B cell (primary cell): Measurements from ENCODE around the gene BHLHE40. TPM values are rescaled to one million over a fixed set of nuclear protein-coding genes. Genes with fewer than 3 reads are reported as not detected.

Experiments
- ATAC-seq: fragments of 200-7000 bp; cut with Tn5 transposase; one replicate; pipeline ENCODE4 v1.10.0; 2021; ENCODE audit warnings: low read depth, mild to moderate bottlenecking, moderate number of reproducible peaks, moderate library complexity
- CTCF ChIA-PET: fragments of 350-600 bp; sonication (Branson Sonifier 250); formaldehyde crosslinking; loops from one replicate; lab custom pipeline; 2021; ENCODE audit warnings: antibody characterized with exemption, inconsistent platforms; lab: Charles Lee
- POLR2A ChIA-PET: fragments of 350-600 bp; sonication (Branson Sonifier 250); formaldehyde crosslinking; loops from one replicate; lab custom pipeline; 2021; ENCODE audit warnings: antibody characterized with exemption; lab: Charles Lee
- DNase-seq: peaks from one replicate; pipeline ENCODE4 v3.0.0; 2013
- H2AFZ ChIP-seq: 2 replicates; pipeline ENCODE4 v1.6.1; 2012; ENCODE audit warnings: mild to moderate bottlenecking, low read depth, low read length; ENCODE audit not compliant: insufficient read depth, poor library complexity, severe bottlenecking
- H3K27ac ChIP-seq, 2 donors: 1 replicate in 1 of 2; 2 replicates in 1 of 2; pipeline ENCODE4 v1.5.1; 2012 to 2013; ENCODE audit warnings: low read length in 2 of 2, mild to moderate bottlenecking in 2 of 2, moderate library complexity in 1 of 2
- H3K27me3 ChIP-seq, 4 experiments: fragments of 200-600 bp in 1 of 4; sonication (generic) in 1 of 4; replicated peaks in 1 of 4; 1 replicate in 2 of 4; 2 replicates in 2 of 4; pipeline versions ENCODE4 v1.6.1 to v1.7.0; 2013 to 2016; ENCODE audit warnings: low read length in 3 of 4, mild to moderate bottlenecking in 2 of 4, mixed read lengths in 1 of 4, moderate library complexity in 1 of 4; ENCODE audit not compliant: insufficient read depth in 4 of 4, control insufficient read depth in 3 of 4; ENCODE audit errors: control extremely low read depth in 1 of 4
- H3K36me3 ChIP-seq, 2 experiments: replicated peaks in 1 of 2; 1 replicate in 1 of 2; 2 replicates in 1 of 2; pipeline versions ENCODE4 v1.6.1 to v1.7.1; 2013; ENCODE audit warnings: low read length in 1 of 2; ENCODE audit not compliant: insufficient read depth in 2 of 2, control insufficient read depth in 1 of 2; ENCODE audit errors: control extremely low read depth in 1 of 2, extremely low read depth in 1 of 2
- H3K4me1 ChIP-seq, 2 donors: fragments of 200-600 bp in 1 of 2; sonication (generic) in 1 of 2; 1 replicate in 1 of 2; 2 replicates in 1 of 2; pipeline versions ENCODE4 v1.5.1 to v1.6.1; 2013 to 2017; ENCODE audit warnings: low read length in 2 of 2; ENCODE audit not compliant: control insufficient read depth in 2 of 2, insufficient read depth in 2 of 2
- H3K4me2 ChIP-seq: replicated peaks from 2 replicates; pipeline ENCODE3; 2012; ENCODE audit warnings: mild to moderate bottlenecking, low read depth, low read length; ENCODE audit not compliant: poor library complexity, severe bottlenecking
- H3K4me3 ChIP-seq, 5 experiments: fragments of 200-600 bp in 1 of 5; sonication (generic) in 1 of 5; 1 replicate in 3 of 5; 2 replicates in 2 of 5; pipeline versions ENCODE4 v1.5.1 to v1.7.0; 2011 to 2016; ENCODE audit warnings: low read length in 4 of 5, mild to moderate bottlenecking in 4 of 5, low read depth in 2 of 5, control low read depth in 1 of 5, moderate library complexity in 1 of 5; ENCODE audit not compliant: insufficient read depth in 1 of 5; ENCODE audit errors: control extremely low read depth in 1 of 5, extremely low read depth in 1 of 5
- H3K79me2 ChIP-seq: fragments of 200-600 bp; sonication (generic); one replicate; pipeline ENCODE4 v1.6.0; 2016; ENCODE audit warnings: low read length; ENCODE audit not compliant: control insufficient read depth, insufficient read depth
- H3K9ac ChIP-seq: fragments of 200-600 bp; sonication (generic); 2 replicates; pipeline ENCODE4 v1.6.1; 2017; ENCODE audit warnings: mild to moderate bottlenecking, low read length, moderate library complexity
- H3K9me3 ChIP-seq, 3 donors: one replicate each; pipeline versions ENCODE4 v1.6.1 to v1.7.1; 2013; ENCODE audit warnings: low read length in 2 of 3; ENCODE audit not compliant: control insufficient read depth in 2 of 3, insufficient read depth in 1 of 3; ENCODE audit errors: control extremely low read depth in 1 of 3
- H4K20me1 ChIP-seq: 2 replicates; pipeline ENCODE4 v1.6.0; 2012; ENCODE audit warnings: mild to moderate bottlenecking, low read length; ENCODE audit not compliant: insufficient read depth, control insufficient read depth, poor library complexity, severe bottlenecking
- H3K27ac Mint-ChIP-seq: one replicate; pipeline ENCODE4 v1.8.0; 2021; ENCODE audit warnings: mixed read lengths
- H3K27me3 Mint-ChIP-seq: one replicate; pipeline ENCODE4 v1.8.0; 2021; ENCODE audit warnings: mixed read lengths
- H3K4me1 Mint-ChIP-seq: one replicate; pipeline ENCODE4 v1.8.0; 2021; ENCODE audit warnings: mixed read lengths
- H3K4me3 Mint-ChIP-seq: one replicate; pipeline ENCODE4 v1.8.0; 2021; ENCODE audit warnings: mixed read lengths
- H3K9me3 Mint-ChIP-seq: one replicate; pipeline ENCODE4 v1.8.0; 2022; ENCODE audit warnings: mixed read lengths; ENCODE audit not compliant: insufficient read depth
- EZH2 ChIP-seq: IDR thresholded peaks from 2 replicates; pipeline ENCODE4 v1.6.1; 2012; ENCODE audit warnings: borderline replicate concordance, low read depth, mild to moderate bottlenecking, moderate library complexity, low read length; ENCODE audit not compliant: insufficient read depth, poor library complexity, severe bottlenecking
- WGBS: methylation state at CpG from one replicate; pipeline ENCODE4 v1.1.5; 2013; ENCODE audit warnings: missing lambda C conversion rate; ENCODE audit not compliant: insufficient coverage; 5-methylcytosine and 5-hydroxymethylcytosine counted together
- intact Hi-C: fragments of 100-400 bp; cut with micrococcal nuclease; formaldehyde crosslinking; loops from one replicate; pipeline ENCODE4 v1.10.0; 2022
- polyA plus RNA-seq: library from polyadenylated mRNA; depleted of rRNA; stranded (reverse); fragments of >200 nt; gene quantifications from 2 replicates; pipeline ENCODE4 v1.2.3, GENCODE V29; 2012
- total RNA-seq, 2 donors: library from RNA; stranded (reverse); fragments of 120-200 nt in 1 of 2; gene quantifications; 1 replicate in 1 of 2; 2 replicates in 1 of 2; pipeline versions ENCODE4 v1.2.3 to v1.2.4, GENCODE V29; 2013 to 2022
- TF ChIP-seq, protein P1 (sequence below): fragments of 200-600 bp; IDR thresholded peaks from one replicate; pipeline ENCODE4 v1.8.0; 2022; ENCODE audit warnings: antibody characterized with exemption, mild to moderate bottlenecking

The BHLHE40 gene
- total and polyA plus RNA-seq, 2 donors (not counting 1 experiment from before 2014, with no cell fraction given): 26.2 to 53.8 TPM

GRCh38 chr3:5014391-5014790 lies 35.2 kb downstream of the BHLHE40 start:
- Histone ChIP-seq H3K4me1 (peaks cover 73 to 93% of the 10 kb centered on the region in 2 donors), H2AFZ (no peak overlapping the region), H3K79me2 (no peaks in the 10 kb centered on the region), H3K4me3 (no peak overlapping the region), H3K27me3 (no peaks in the 10 kb centered on the region), H3K9ac (no peak overlapping the region), H3K9me3 (no peaks in the 10 kb centered on the region), H4K20me1 (no peaks in the 10 kb centered on the region), H3K36me3 (no peaks in the 10 kb centered on the region), H3K4me2 (no peak overlapping the region), H3K27ac (peak overlapping the region in 1 of 2 donors; percentile 96)
- DNase-seq (no peak), ATAC-seq (no peak)
- CTCF ChIA-PET: interaction anchor here (3.5 kb wide), 1 partner anchor 30 kb away, joined by 17 read pairs; no protein-coding TSS in a partner anchor
- TF ChIP-seq EZH2: no peak
- TF ChIP-seq, protein P1, sequence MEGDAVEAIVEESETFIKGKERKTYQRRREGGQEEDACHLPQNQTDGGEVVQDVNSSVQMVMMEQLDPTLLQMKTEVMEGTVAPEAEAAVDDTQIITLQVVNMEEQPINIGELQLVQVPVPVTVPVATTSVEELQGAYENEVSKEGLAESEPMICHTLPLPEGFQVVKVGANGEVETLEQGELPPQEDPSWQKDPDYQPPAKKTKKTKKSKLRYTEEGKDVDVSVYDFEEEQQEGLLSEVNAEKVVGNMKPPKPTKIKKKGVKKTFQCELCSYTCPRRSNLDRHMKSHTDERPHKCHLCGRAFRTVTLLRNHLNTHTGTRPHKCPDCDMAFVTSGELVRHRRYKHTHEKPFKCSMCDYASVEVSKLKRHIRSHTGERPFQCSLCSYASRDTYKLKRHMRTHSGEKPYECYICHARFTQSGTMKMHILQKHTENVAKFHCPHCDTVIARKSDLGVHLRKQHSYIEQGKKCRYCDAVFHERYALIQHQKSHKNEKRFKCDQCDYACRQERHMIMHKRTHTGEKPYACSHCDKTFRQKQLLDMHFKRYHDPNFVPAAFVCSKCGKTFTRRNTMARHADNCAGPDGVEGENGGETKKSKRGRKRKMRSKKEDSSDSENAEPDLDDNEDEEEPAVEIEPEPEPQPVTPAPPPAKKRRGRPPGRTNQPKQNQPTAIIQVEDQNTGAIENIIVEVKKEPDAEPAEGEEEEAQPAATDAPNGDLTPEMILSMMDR: no peak
- intact Hi-C loops: loop anchor here (5.0 kb wide), 1 partner anchor 43 kb away; no protein-coding TSS in a partner anchor
- Mint-ChIP-seq H3K27me3 (no peaks in the 10 kb centered on the region), H3K27ac (peak overlapping the region; percentile 94), H3K4me3 (no peak overlapping the region), H3K4me1 (peaks cover 85% of the 10 kb centered on the region), H3K9me3 (no peaks in the 10 kb centered on the region)
- 83% methylated on average over 6 of the region's 7 CpGs for WGBS
- POLR2A ChIA-PET: interaction anchor here (4.5 kb wide), 1 partner anchor 33 kb away, joined by 117 read pairs; the partner anchor contains the start of gene BHLHE40

DNA sequence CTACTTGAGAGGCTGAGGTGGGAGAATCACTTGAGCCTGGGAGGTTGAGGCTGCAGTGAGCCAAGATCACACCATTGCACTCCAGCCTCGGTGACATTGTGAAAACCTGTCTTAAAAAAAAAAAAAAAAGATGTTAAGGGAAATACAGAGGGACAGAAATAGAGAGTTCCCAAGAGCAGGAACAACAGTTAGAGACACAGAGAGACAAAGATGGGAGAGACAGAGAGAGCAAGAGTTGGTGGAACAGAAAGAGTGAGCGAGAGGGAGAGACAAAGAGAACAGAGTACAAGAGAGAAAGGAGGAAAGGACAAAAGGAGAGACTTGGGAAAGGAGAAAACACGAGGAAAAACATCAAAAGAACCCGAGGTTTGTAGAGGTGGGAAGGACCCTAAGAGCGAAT lies 35.8 kb downstream of the BHLHE40 start:
- H3K4me3 ChIP-seq: no peak overlapping the region
- H2AFZ ChIP-seq: no peak overlapping the region
- no peak for TF ChIP-seq EZH2
- TF ChIP-seq, protein P1: no peak
- peaks cover 73 to 93% of the 10 kb centered on the region in 2 donors for H3K4me1 ChIP-seq
- no peaks in the 10 kb centered on the region for H3K9me3 ChIP-seq
- H3K9me3 Mint-ChIP-seq: no peaks in the 10 kb centered on the region
- ChIA-PET CTCF (interaction anchor here (0.6 to 3.5 kb wide), 3 partner anchors 20 to 42 kb away, joined by 3 to 17 read pairs (median 5); no protein-coding TSS in a partner anchor), POLR2A (no interaction called here)
- no peak overlapping the region for H3K9ac ChIP-seq
- H3K27me3 ChIP-seq: no peaks in the 10 kb centered on the region
- H3K36me3 ChIP-seq: no peaks in the 10 kb centered on the region
- 100% methylated on average over 1 of the region's 5 CpGs for WGBS
- ATAC-seq: no peak
- H3K4me3 Mint-ChIP-seq: no peak overlapping the region
- H4K20me1 ChIP-seq: no peaks in the 10 kb centered on the region
- H3K27ac ChIP-seq: peak overlapping the region in 1 of 2 donors; percentile 12
- H3K4me1 Mint-ChIP-seq: peaks cover 86% of the 10 kb centered on the region
- H3K79me2 ChIP-seq: no peaks in the 10 kb centered on the region
- intact Hi-C loops: no loop called here
- no peaks in the 10 kb centered on the region for H3K27me3 Mint-ChIP-seq
- H3K4me2 ChIP-seq: no peak overlapping the region
- DNase-seq: no peak
- peak overlapping the region; percentile 61 for H3K27ac Mint-ChIP-seq
